RWPE1 (cell line): ENCODE results near the gene FBXO4.

Source experiments
- CTCF ChIA-PET: fragments of 350-600 bp; sonication (Branson Sonifier 250); formaldehyde crosslinking; extraction: SDS; loops from one replicate; lab custom pipeline; 2021; lab: Yijun Ruan, JAX
- POLR2A ChIA-PET: fragments of 400-600 bp; formaldehyde crosslinking; extraction: SDS; loops from one replicate; lab custom pipeline; 2020; ENCODE audit warnings: antibody characterized with exemption; ENCODE audit not compliant: low non-redundant PET; lab: Yijun Ruan, JAX
- DNase-seq: peaks from one replicate; pipeline ENCODE4 v3.0.0; 2012; ENCODE audit warnings: low spot score
- H3K27ac ChIP-seq: fragments of 450-650 bp; 2 replicates; pipeline ENCODE4 v1.5.1; 2017
- TF ChIP-seq, protein P1 (sequence below): fragments of 450-650 bp; conservative IDR thresholded peaks from 2 replicates; pipeline ENCODE4 v1.5.1; 2017; ENCODE audit warnings: low read depth, mild to moderate bottlenecking

FBXO4 gene

GRCh38 chr5:41896230-41896629 is 28.9 kb upstream of the FBXO4 start:
- ChIA-PET CTCF (no interaction called here), POLR2A (no interaction called here)
- no peak overlapping the region for H3K27ac ChIP-seq
- TF ChIP-seq, protein P1, sequence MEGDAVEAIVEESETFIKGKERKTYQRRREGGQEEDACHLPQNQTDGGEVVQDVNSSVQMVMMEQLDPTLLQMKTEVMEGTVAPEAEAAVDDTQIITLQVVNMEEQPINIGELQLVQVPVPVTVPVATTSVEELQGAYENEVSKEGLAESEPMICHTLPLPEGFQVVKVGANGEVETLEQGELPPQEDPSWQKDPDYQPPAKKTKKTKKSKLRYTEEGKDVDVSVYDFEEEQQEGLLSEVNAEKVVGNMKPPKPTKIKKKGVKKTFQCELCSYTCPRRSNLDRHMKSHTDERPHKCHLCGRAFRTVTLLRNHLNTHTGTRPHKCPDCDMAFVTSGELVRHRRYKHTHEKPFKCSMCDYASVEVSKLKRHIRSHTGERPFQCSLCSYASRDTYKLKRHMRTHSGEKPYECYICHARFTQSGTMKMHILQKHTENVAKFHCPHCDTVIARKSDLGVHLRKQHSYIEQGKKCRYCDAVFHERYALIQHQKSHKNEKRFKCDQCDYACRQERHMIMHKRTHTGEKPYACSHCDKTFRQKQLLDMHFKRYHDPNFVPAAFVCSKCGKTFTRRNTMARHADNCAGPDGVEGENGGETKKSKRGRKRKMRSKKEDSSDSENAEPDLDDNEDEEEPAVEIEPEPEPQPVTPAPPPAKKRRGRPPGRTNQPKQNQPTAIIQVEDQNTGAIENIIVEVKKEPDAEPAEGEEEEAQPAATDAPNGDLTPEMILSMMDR: no peak
- no peak for DNase-seq

GRCh38 chr5:41903382-41903891 is 21.6 kb upstream of the FBXO4 start:
- H3K27ac ChIP-seq: peak overlapping the region; percentile 78
- CTCF ChIA-PET: interaction anchor here (1.1 kb wide), 1 partner anchor 46 kb away, joined by 3 read pairs; no protein-coding TSS in a partner anchor
- TF ChIP-seq, protein P1: no peak
- DNase-seq: no peak
- POLR2A ChIA-PET: interaction anchor here (0.8 to 1.8 kb wide), 3 partner anchors 22 to 36 kb away, joined by 3 to 7 read pairs (median 5); partner anchors contain the start of genes FBXO4 and OXCT1

DNA sequence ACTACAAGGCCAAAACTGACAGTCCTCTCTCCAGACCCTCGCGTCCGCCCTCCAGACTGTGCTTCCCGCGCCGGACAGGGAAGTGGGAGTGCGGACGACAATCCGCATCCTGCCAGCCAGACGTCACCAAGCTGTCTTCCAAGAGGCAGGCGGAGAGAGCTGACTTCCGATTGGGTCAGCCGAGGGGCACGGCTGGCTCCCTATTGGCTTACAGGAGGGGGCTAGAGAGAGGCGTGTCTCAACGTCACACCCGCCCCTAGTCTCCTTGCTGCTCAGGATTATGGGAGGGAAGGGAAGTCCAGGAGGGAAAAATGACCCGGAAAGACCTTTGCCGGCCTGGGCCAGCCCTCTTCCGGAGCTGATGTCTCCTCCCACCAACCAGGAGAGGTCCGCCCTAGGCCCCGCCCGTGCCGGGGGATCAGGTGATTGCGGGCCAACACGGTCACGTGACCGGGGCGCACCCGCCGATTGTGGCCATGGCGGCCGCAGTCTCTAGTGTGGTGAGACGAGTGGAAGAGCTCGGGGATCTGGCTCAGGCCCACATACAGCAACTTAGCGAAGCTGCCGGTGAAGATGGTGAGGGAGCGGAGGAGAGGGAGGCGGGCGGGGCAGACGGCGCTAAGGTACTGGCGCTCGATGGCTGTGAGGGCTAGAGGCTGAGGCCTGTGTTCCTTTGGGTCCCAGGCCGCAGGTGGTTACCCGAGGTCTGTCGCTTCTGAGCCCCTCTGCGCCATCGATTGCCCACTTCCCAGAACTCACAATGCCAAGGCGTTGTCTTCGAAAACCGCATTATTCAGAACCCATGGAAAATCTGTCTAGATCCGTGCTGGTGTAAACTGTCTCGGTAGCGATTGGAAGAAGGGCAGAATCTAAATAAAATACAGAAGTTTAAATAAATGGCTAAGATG is 20.9 kb upstream of the FBXO4 start, which contains the start of gene RIMOC1:
Gene RIMOC1 (plus strand): TSS at position 453 of the 908 bp plus-strand sequence. CDS start 24 bp downstream, at position 477.
- ChIA-PET POLR2A (interaction anchor here (0.6 to 1.8 kb wide), 4 partner anchors 21 to 37 kb away, joined by 3 to 7 read pairs (median 4); partner anchors contain the start of genes FBXO4 and OXCT1), CTCF (interaction anchor here (0.5 to 1.1 kb wide), 3 partner anchors 40 to 634 kb away, joined by 3 read pairs; no protein-coding TSS in a partner anchor)
- TF ChIP-seq, protein P1: no peak
- peak within 1 kb of the TSS; percentile 78 for H3K27ac ChIP-seq
- DNase-seq: peak; percentile 99

GRCh38 chr5:41906151-41906550 is 18.9 kb upstream of the FBXO4 start:
- no peak overlapping the region for H3K27ac ChIP-seq
- ChIA-PET POLR2A (no interaction called here), CTCF (no interaction called here)
- TF ChIP-seq, protein P1: no peak
- DNase-seq: no peak

DNA sequence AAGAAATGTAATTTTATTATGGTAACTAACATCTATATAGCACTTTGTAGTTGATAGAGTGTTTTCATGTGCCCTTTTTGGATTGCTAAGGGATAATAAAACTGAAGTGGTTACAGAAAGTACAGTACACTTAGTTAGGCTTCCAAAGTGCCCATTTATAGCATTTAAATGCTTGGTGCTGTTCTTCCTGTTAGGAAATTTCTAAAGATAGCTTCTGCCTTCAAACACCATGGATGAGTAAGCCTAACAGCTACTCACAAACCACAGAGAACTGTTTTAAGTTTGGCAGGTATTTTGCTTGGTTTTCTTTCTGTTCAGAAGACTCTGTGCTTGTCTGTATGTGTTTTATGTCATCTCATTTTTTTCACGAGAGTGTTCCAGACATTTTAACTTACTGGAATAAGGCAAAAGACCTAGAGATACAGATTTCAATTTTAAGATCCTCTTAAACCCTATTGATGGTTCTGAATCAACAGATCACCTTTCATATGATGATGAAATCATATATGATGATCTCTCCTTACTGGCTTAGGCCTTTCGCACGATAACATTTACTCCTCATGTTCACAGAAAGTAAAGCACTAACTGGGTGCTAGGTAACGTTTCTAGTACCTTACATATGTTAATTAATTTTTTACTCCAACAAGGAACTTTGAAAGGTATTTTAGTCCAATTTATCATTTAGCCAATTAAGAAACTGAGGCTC is 16.6 kb upstream of the FBXO4 start:
- TF ChIP-seq, protein P1: no peak
- ChIA-PET CTCF (no interaction called here), POLR2A (no interaction called here)
- no peak overlapping the region for H3K27ac ChIP-seq
- DNase-seq: no peak

GRCh38 chr5:41918105-41918504 is 7.0 kb upstream of the FBXO4 start:
- TF ChIP-seq, protein P1: no peak
- no peak for DNase-seq
- POLR2A ChIA-PET: no interaction called here
- no peak overlapping the region for H3K27ac ChIP-seq
- CTCF ChIA-PET: no interaction called here
